HG02571 (cell line): ENCODE measurements around the gene MYL9.

Experiments
- ATAC-seq: cut with Tn5 transposase; IDR thresholded peaks from one replicate; pipeline ENCODE4 v1.9.1; 2021; ENCODE audit warnings: mild to moderate bottlenecking, moderate library complexity; ENCODE audit not compliant: unreplicated experiment

MYL9 gene

GRCh38 chr20:36525620-36526365, 15.5 kb upstream of the MYL9 start:
- ATAC-seq = no peak

- no peak for ATAC-seq
Observed at GRCh38 chr20:36526521-36527011, 14.8 kb upstream of the MYL9 start.

- ATAC-seq = no peak
Observed at GRCh38 chr20:36527331-36528125, 13.8 kb upstream of the MYL9 start.

- ATAC-seq = no peak
Observed at GRCh38 chr20:36528176-36528874, 13.0 kb upstream of the MYL9 start.

GRCh38 chr20:36528875-36529417, 12.4 kb upstream of the MYL9 start:
- no peak for ATAC-seq

- no peak for ATAC-seq
Observed at GRCh38 chr20:36532388-36532787, 8.9 kb upstream of the MYL9 start.

GRCh38 chr20:36532822-36533221, 8.5 kb upstream of the MYL9 start:
- no peak for ATAC-seq

- no peak for ATAC-seq
Observed at GRCh38 chr20:36538026-36538722, 3.1 kb upstream of the MYL9 start.

GRCh38 chr20:36540551-36541211, 638 bp upstream of the MYL9 start:
- ATAC-seq = no peak

- no peak for ATAC-seq
Observed at GRCh38 chr20:36541768-36542488, 609 bp downstream of the MYL9 start.

GRCh38 chr20:36542516-36543183, 1.3 kb downstream of the MYL9 start:
- no peak for ATAC-seq

GRCh38 chr20:36543184-36544133, 2.1 kb downstream of the MYL9 start:
- no peak for ATAC-seq

- no peak for ATAC-seq
Observed at GRCh38 chr20:36544134-36545018, 3.1 kb downstream of the MYL9 start.

- no peak for ATAC-seq
Observed at GRCh38 chr20:36546111-36546736, 4.9 kb downstream of the MYL9 start.

GRCh38 chr20:36547186-36548005, 6.1 kb downstream of the MYL9 start:
- ATAC-seq = no peak

GRCh38 chr20:36548006-36548315, 6.6 kb downstream of the MYL9 start:
- no peak for ATAC-seq
